Measurements from ENCODE around the gene RTL1. TPM values are rescaled to one million over a fixed set of nuclear protein-coding genes. Genes with fewer than 3 reads are reported as not detected.

RTL1 gene
- total RNA-seq, 4 donors from 2014 or later = not detected

DNA sequence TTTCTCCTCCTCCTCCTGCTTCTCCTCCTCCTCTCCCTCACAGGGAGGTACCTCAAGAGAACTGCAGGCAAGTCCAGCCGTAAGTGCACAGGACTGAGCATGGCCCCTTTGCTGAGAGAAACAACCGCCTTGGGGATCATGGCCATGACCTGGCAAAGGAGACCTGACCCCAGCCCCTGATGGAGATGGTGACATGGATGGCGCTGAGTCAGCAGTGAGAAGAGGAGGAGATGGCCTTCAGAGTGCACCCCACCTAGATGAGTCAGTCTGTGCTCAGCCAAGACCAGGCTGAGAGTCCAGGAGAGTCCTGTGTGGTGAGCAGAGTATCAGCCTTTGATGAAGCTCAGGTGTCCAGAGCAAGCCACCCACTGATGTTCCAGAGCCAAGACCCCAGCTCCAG lies 41.2 kb downstream of the RTL1 start:
- no peaks in the 10 kb centered on the region for H3K4me1 ChIP-seq
- no peaks in the 10 kb centered on the region for H3K9me3 ChIP-seq
- intact Hi-C loops (cut with DNase I; ENCODE audit: low total_unique reads) (no loop called here), in situ Hi-C loops (cut with MboI; ENCODE audit: low pct_ligation_motif_present in 1 of 4, low pct_unique_long_range_greater_than_20kb in 1 of 4, low sequenced_read_pairs in 3 of 4) (loop anchor here in 1 of 4 donors (25.0 kb wide), 1 partner anchor 375 kb away; no protein-coding TSS in a partner anchor)
- H3K27ac ChIP-seq = no peak overlapping the region
- whole genome bisulfite sequencing, 2 donors (ENCODE audit: low coverage in 1 of 2) = 50 to 87% methylated on average over 2 to 3 of the region's 3 CpGs
- H3K36me3 ChIP-seq = no peaks in the 10 kb centered on the region
- no peak overlapping the region for H3K4me3 ChIP-seq
- no peak for DNase-seq
- no peaks in the 10 kb centered on the region for H3K27me3 ChIP-seq
- TF ChIP-seq, protein P1, sequence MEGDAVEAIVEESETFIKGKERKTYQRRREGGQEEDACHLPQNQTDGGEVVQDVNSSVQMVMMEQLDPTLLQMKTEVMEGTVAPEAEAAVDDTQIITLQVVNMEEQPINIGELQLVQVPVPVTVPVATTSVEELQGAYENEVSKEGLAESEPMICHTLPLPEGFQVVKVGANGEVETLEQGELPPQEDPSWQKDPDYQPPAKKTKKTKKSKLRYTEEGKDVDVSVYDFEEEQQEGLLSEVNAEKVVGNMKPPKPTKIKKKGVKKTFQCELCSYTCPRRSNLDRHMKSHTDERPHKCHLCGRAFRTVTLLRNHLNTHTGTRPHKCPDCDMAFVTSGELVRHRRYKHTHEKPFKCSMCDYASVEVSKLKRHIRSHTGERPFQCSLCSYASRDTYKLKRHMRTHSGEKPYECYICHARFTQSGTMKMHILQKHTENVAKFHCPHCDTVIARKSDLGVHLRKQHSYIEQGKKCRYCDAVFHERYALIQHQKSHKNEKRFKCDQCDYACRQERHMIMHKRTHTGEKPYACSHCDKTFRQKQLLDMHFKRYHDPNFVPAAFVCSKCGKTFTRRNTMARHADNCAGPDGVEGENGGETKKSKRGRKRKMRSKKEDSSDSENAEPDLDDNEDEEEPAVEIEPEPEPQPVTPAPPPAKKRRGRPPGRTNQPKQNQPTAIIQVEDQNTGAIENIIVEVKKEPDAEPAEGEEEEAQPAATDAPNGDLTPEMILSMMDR (IDR thresholded peaks at IDR 0.05) = no peak
- TF ChIP-seq POLR2AphosphoS5 (IDR thresholded peaks at IDR 0.05) (no peak), POLR2A (IDR thresholded peaks at IDR 0.05) (no peak), EP300 (IDR thresholded peaks at IDR 0.05; ENCODE audit: low read depth) (no peak)

DNA sequence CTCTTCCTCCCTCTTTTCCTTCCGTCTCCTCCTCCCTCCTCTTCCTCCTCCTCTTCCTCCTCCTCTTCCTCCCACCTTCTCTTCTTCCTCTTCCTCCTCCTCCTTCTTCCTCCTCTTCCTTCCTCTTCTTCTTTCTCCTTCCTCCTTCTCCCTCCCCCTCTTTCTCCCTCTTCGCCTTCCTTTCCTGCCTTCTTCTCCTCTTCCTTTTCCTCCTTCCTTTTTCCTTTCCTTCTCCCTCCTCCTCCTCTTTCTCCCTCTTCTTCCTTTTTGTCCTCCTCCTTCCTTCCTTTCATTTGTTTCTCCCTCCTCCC lies 41.6 kb downstream of the RTL1 start:
- Histone ChIP-seq H3K4me1 (no peaks in the 10 kb centered on the region), H3K36me3 (no peaks in the 10 kb centered on the region), H3K27me3 (no peaks in the 10 kb centered on the region), H3K27ac (no peak overlapping the region), H3K4me3 (no peak overlapping the region), H3K9me3 (no peaks in the 10 kb centered on the region)
- intact Hi-C loops (cut with DNase I; ENCODE audit: low total_unique reads) (no loop called here), in situ Hi-C loops (cut with MboI; ENCODE audit: low pct_ligation_motif_present in 1 of 4, low pct_unique_long_range_greater_than_20kb in 1 of 4, low sequenced_read_pairs in 3 of 4) (loop anchor here in 1 of 4 donors (25.0 kb wide), 1 partner anchor 375 kb away; no protein-coding TSS in a partner anchor)
- 87 to 100% methylated on average over 2 of the region's 2 CpGs for WGBS, 2 donors (ENCODE audit: low coverage in 1 of 2)
- DNase-seq = no peak
- TF ChIP-seq, protein P1 (IDR thresholded peaks at IDR 0.05) = no peak
- TF ChIP-seq POLR2A (IDR thresholded peaks at IDR 0.05) (no peak), EP300 (IDR thresholded peaks at IDR 0.05; ENCODE audit: low read depth) (no peak), POLR2AphosphoS5 (IDR thresholded peaks at IDR 0.05) (no peak)

DNA sequence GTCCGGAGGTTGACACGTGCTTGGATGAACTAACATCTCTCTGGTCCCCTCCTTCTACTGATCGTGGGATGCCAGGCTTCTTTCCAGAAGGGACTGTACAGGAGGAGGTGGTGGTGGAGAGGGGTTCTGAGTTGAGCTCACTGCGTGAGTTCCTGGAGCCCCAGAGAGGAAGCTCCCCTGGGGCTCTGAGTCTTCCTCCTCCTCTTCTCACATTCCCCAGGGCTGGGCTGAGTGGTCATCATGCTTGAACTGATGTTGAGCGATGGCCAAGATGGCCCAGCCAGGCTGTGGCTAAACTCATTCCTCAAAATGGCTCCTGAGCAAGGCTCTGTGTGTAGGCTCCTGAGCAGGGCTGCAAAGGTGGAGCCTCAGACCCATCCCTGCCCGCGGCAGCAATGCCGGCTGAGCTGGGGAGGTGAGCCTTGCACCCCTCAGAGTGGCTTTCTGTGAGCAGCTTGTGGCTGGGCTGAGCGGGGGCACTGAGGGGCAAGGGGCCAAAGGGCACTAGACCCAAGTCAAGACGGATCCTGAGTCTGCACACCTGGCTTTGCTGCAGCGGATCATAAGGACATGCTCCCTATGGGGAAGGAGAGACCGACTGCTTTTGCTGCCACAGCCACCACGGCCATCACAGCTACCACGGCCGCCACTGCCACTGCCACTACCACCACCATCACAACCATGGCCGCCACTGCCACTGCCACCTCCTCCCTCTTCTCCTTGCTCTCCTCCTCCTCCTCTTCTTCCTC lies 42.2 kb downstream of the RTL1 start:
- Histone ChIP-seq H3K27me3 (no peaks in the 10 kb centered on the region), H3K36me3 (no peaks in the 10 kb centered on the region), H3K4me3 (no peak overlapping the region), H3K4me1 (no peaks in the 10 kb centered on the region), H3K27ac (no peak overlapping the region), H3K9me3 (no peaks in the 10 kb centered on the region)
- in situ Hi-C loops (cut with MboI; ENCODE audit: low pct_ligation_motif_present in 1 of 4, low pct_unique_long_range_greater_than_20kb in 1 of 4, low sequenced_read_pairs in 3 of 4) = loop anchor here in 1 of 4 donors (25.0 kb wide), 1 partner anchor 376 kb away; no protein-coding TSS in a partner anchor
- WGBS, 2 donors (ENCODE audit: low coverage in 1 of 2) = 80 to 92% methylated on average over 2 to 16 of the region's 16 CpGs
- DNase-seq = no peak
- intact Hi-C loops (cut with DNase I; ENCODE audit: low total_unique reads) = no loop called here
- TF ChIP-seq POLR2A (IDR thresholded peaks at IDR 0.05) (no peak), POLR2AphosphoS5 (IDR thresholded peaks at IDR 0.05) (no peak), EP300 (IDR thresholded peaks at IDR 0.05; ENCODE audit: low read depth) (no peak)
- TF ChIP-seq, protein P1 (IDR thresholded peaks at IDR 0.05) = no peak

GRCh38 chr14:100860556-100861187 lies 42.9 kb downstream of the RTL1 start:
- in situ Hi-C loops (cut with MboI; ENCODE audit: low pct_ligation_motif_present in 1 of 4, low pct_unique_long_range_greater_than_20kb in 1 of 4, low sequenced_read_pairs in 3 of 4) (loop anchor here in 1 of 4 donors (25.0 kb wide), 1 partner anchor 377 kb away; no protein-coding TSS in a partner anchor), intact Hi-C loops (cut with DNase I; ENCODE audit: low total_unique reads) (no loop called here)
- H3K9me3 ChIP-seq = no peaks in the 10 kb centered on the region
- TF ChIP-seq, protein P1 (IDR thresholded peaks at IDR 0.05) = no peak
- no peak for TF ChIP-seq EP300 (IDR thresholded peaks at IDR 0.05; ENCODE audit: low read depth)
- TF ChIP-seq POLR2A (IDR thresholded peaks at IDR 0.05) = no peak
- TF ChIP-seq POLR2AphosphoS5 (IDR thresholded peaks at IDR 0.05) = no peak
- no peaks in the 10 kb centered on the region for H3K36me3 ChIP-seq
- H3K27me3 ChIP-seq = no peaks in the 10 kb centered on the region
- no peak overlapping the region for H3K27ac ChIP-seq
- H3K4me1 ChIP-seq = no peaks in the 10 kb centered on the region
- H3K4me3 ChIP-seq = no peak overlapping the region
- 89% methylated on average over 11 of the region's 19 CpGs; no CpG with 5 or more reads in 1 of the 2 donors for WGBS, 2 donors (ENCODE audit: low coverage in 1 of 2)
- DNase-seq = no peak

All from transverse colon (tissue), 4 donors.